HepG2 (cell line): ENCODE results near the gene INPP5K.
A peak's percentile ranks its signal among the peaks of the same experiment; 100 is the strongest.

Source experiments
- CC2D1A ChIP-seq: sonication (generic); formaldehyde crosslinking; IDR thresholded peaks from 2 replicates; pipeline ENCODE4 v1.8.1; 2023; ENCODE audit warnings: mild to moderate bottlenecking, missing genetic modification reagents
- CTCF ChIP-seq: sonication (generic); formaldehyde crosslinking; IDR thresholded peaks from 2 replicates; pipeline ENCODE4 v1.5.0; 2020; ENCODE audit warnings: mild to moderate bottlenecking, missing genetic modification reagents, moderate library complexity
- JDP2 ChIP-seq: sonication (generic); formaldehyde crosslinking; IDR thresholded peaks from 2 replicates; pipeline ENCODE4 v1.8.1; 2022; ENCODE audit warnings: missing genetic modification reagents, borderline replicate concordance
- JUN ChIP-seq: sonication (generic); formaldehyde crosslinking; IDR thresholded peaks from 2 replicates; pipeline ENCODE4 v1.4.0; 2020; ENCODE audit warnings: mild to moderate bottlenecking, missing genetic modification reagents
- MAX ChIP-seq: IDR thresholded peaks from 2 replicates; pipeline ENCODE4 v1.6.1; 2012; ENCODE audit warnings: inconsistent platforms
- MXD4 ChIP-seq: IDR thresholded peaks from 2 replicates; pipeline ENCODE4 v1.6.1; 2016; ENCODE audit warnings: mild to moderate bottlenecking, missing biosample characterization, missing genetic modification reagents
- POLR2A ChIP-seq, 2 experiments: IDR thresholded peaks; 2 replicates each; pipeline ENCODE4 v1.6.1; 2011; ENCODE audit warnings: low read depth in 2 of 2, low read length in 2 of 2, mild to moderate bottlenecking in 1 of 2, moderate library complexity in 1 of 2; ENCODE audit not compliant: insufficient read depth in 1 of 2
- REST ChIP-seq, 2 experiments: IDR thresholded peaks; 2 replicates each; pipeline ENCODE4 v1.6.1; 2011 to 2012; ENCODE audit warnings: low read length in 2 of 2, borderline replicate concordance in 1 of 2, low read depth in 1 of 2, mild to moderate bottlenecking in 1 of 2, moderate library complexity in 1 of 2
- SIN3A ChIP-seq: IDR thresholded peaks from 2 replicates; pipeline ENCODE4 v1.6.1; 2011; ENCODE audit warnings: low read depth, mild to moderate bottlenecking, control low read depth, low read length, borderline replicate concordance
- SMAD1 ChIP-seq: sonication (generic); formaldehyde crosslinking; IDR thresholded peaks from 2 replicates; pipeline ENCODE4 v1.4.0; 2020; ENCODE audit warnings: missing genetic modification reagents, low read depth, mild to moderate bottlenecking, borderline replicate concordance
- TBL1XR1 ChIP-seq: fragments of 150-350 bp; IDR thresholded peaks from 2 replicates; pipeline ENCODE4 v1.6.1; 2014; ENCODE audit warnings: borderline replicate concordance, low read length; ENCODE audit not compliant: partially characterized antibody
- ZBTB49 ChIP-seq: sonication (generic); formaldehyde crosslinking; IDR thresholded peaks from 2 replicates; pipeline ENCODE4 v1.4.0; 2020; ENCODE audit warnings: missing genetic modification reagents, borderline replicate concordance
- ZNF709 ChIP-seq: sonication (generic); formaldehyde crosslinking; IDR thresholded peaks from 2 replicates; pipeline ENCODE4 v1.5.0; 2020; ENCODE audit warnings: mild to moderate bottlenecking, missing genetic modification reagents

- TF ChIP-seq JUN (no peak), TBL1XR1 (no peak), MXD4 (no peak; the same call in 1 of the 2 replicates), ZBTB49 (CRISPR knock-in tag) (no peak), JDP2 (CRISPR knock-in tag) (no peak), MAX (no peak), SIN3A (no peak), POLR2A (IDR thresholded peaks at IDR 0.05; ENCODE audit: insufficient read depth in 1 of 2, low read depth in 2 of 2, low read length in 2 of 2) (no peak), SMAD1 (no peak), CTCF (CRISPR knock-in tag) (peak; percentile 51), CC2D1A (CRISPR knock-in tag) (no peak), REST (IDR thresholded peaks at IDR 0.05; ENCODE audit: borderline replicate concordance in 1 of 2, low read depth in 1 of 2, low read length in 2 of 2) (no peak), ZNF709 (CRISPR knock-in tag) (no peak)
Observed at GRCh38 chr17:1561420-1562175, 45.2 kb upstream of the INPP5K start.
